A673 (cell line): ENCODE measurements around the gene LAMA3. TPM values are rescaled to one million over a fixed set of nuclear protein-coding genes. Genes with fewer than 3 reads are reported as not detected.

Experiments
- BruUV-seq: library from RNA; stranded (reverse); fragments of 400-500 nt; replicated peaks from 2 replicates; lab custom pipeline; 2021; lab: Mats Ljungman, UMichigan
- CTCF ChIA-PET: fragments of 300-600 bp; sonication (Branson Sonifier 250); formaldehyde crosslinking; loops from one replicate; lab custom pipeline; 2022; ENCODE audit warnings: antibody characterized with exemption; lab: Charles Lee
- POLR2A ChIA-PET: fragments of 300-600 bp; sonication (Branson Sonifier 250); formaldehyde crosslinking; loops from one replicate; lab custom pipeline; 2022; ENCODE audit warnings: antibody characterized with exemption; ENCODE audit not compliant: low non-redundant PET; lab: Charles Lee
- DNase-seq: peaks from one replicate; pipeline ENCODE4 v3.0.0-alpha.2; 2015; ENCODE audit warnings: low spot score
- H3K27ac ChIP-seq: fragments of 200-600 bp; sonication (generic); 2 replicates; pipeline ENCODE4 v1.5.1; 2016; ENCODE audit warnings: mixed run types, low read depth, mild to moderate bottlenecking, mixed read lengths, antibody characterized with exemption, low read length; ENCODE audit not compliant: poor library complexity, severe bottlenecking
- H3K27me3 ChIP-seq: fragments of 200-600 bp; sonication (generic); replicated peaks from 2 replicates; pipeline ENCODE4 v1.6.1; 2017; ENCODE audit warnings: mixed run types, low read depth, mild to moderate bottlenecking, mixed read lengths, antibody characterized with exemption, low read length; ENCODE audit not compliant: insufficient read depth, poor library complexity
- H3K36me3 ChIP-seq: fragments of 200-600 bp; sonication (generic); 2 replicates; pipeline ENCODE4 v1.6.1; 2016; ENCODE audit warnings: mixed run types, mild to moderate bottlenecking, mixed read lengths, antibody characterized with exemption, low read length; ENCODE audit not compliant: insufficient read depth, poor library complexity, severe bottlenecking
- H3K4me1 ChIP-seq: fragments of 200-600 bp; sonication (generic); 2 replicates; pipeline ENCODE4 v1.6.1; 2017; ENCODE audit warnings: mixed run types, mild to moderate bottlenecking, mixed read lengths, antibody characterized with exemption, low read length; ENCODE audit not compliant: insufficient read depth, poor library complexity, severe bottlenecking
- H3K4me3 ChIP-seq: fragments of 200-600 bp; sonication (generic); 2 replicates; pipeline ENCODE4 v1.5.1; 2016; ENCODE audit warnings: low read depth, mixed run types, mild to moderate bottlenecking, mixed read lengths, low read length; ENCODE audit not compliant: poor library complexity, severe bottlenecking
- H3K9me3 ChIP-seq: fragments of 200-600 bp; sonication (generic); 2 replicates; pipeline ENCODE4 v1.6.1; 2016; ENCODE audit warnings: mixed run types, low read depth, mild to moderate bottlenecking, mixed read lengths, antibody characterized with exemption, low read length; ENCODE audit not compliant: poor library complexity, severe bottlenecking
- EZH2 ChIP-seq: fragments of 200-600 bp; sonication (generic); IDR thresholded peaks from 2 replicates; pipeline ENCODE4 v1.6.1; 2017; ENCODE audit warnings: borderline replicate concordance, low read depth, mild to moderate bottlenecking, mixed read lengths, antibody characterized with exemption, low read length; ENCODE audit not compliant: poor library complexity, severe bottlenecking
- intact Hi-C: fragments of 100-400 bp; cut with micrococcal nuclease; formaldehyde crosslinking; loops from one replicate; pipeline ENCODE4 v1.10.0; 2022; ENCODE audit not compliant: unreplicated experiment
- total RNA-seq: library from RNA; stranded (reverse); gene quantifications from 2 replicates; pipeline ENCODE4 v1.2.3, GENCODE V29; 2021
- TF ChIP-seq, protein P1 (sequence below): fragments of 300-800, 200-600 bp; sonication (generic); conservative IDR thresholded peaks from 2 replicates; pipeline ENCODE4 v1.5.1; 2017; ENCODE audit warnings: low read depth, mild to moderate bottlenecking, antibody characterized with exemption, low read length, moderate library complexity, mixed read lengths

Gene LAMA3
- total RNA-seq, 1 experiment from 2014 or later = 2.7 TPM

DNA sequence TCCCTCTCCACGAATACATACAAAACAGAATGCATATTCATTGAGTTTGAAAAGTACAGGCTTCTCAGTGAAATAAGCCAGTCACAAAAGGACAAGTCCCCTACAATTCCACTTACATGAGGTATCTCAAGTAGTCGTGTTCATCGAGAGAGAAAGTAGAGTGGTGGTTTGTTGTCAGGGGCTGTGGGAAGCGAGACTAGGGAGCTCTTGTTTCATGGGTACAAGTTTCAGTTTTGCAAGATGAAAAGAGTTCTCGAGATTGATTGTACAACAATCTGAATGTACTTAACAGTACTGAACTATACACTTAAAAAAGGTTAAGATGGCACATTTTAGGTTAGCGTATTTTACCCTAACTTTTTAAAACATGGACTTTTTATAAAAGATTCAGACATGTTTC lies 253.9 kb downstream of the LAMA3 start:
- ChIA-PET CTCF (no interaction called here), POLR2A (no interaction called here)
- TF ChIP-seq, protein P1, sequence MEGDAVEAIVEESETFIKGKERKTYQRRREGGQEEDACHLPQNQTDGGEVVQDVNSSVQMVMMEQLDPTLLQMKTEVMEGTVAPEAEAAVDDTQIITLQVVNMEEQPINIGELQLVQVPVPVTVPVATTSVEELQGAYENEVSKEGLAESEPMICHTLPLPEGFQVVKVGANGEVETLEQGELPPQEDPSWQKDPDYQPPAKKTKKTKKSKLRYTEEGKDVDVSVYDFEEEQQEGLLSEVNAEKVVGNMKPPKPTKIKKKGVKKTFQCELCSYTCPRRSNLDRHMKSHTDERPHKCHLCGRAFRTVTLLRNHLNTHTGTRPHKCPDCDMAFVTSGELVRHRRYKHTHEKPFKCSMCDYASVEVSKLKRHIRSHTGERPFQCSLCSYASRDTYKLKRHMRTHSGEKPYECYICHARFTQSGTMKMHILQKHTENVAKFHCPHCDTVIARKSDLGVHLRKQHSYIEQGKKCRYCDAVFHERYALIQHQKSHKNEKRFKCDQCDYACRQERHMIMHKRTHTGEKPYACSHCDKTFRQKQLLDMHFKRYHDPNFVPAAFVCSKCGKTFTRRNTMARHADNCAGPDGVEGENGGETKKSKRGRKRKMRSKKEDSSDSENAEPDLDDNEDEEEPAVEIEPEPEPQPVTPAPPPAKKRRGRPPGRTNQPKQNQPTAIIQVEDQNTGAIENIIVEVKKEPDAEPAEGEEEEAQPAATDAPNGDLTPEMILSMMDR = no peak
- TF ChIP-seq EZH2 = no peak
- H3K27ac ChIP-seq = no peak overlapping the region
- BruUV-seq = no TSS peak
- H3K36me3 ChIP-seq = no peaks in the 10 kb centered on the region
- H3K4me1 ChIP-seq = no peaks in the 10 kb centered on the region
- no peak overlapping the region for H3K4me3 ChIP-seq
- intact Hi-C loops = no loop called here
- no peaks in the 10 kb centered on the region for H3K9me3 ChIP-seq
- DNase-seq = no peak
- no peaks in the 10 kb centered on the region for H3K27me3 ChIP-seq

DNA sequence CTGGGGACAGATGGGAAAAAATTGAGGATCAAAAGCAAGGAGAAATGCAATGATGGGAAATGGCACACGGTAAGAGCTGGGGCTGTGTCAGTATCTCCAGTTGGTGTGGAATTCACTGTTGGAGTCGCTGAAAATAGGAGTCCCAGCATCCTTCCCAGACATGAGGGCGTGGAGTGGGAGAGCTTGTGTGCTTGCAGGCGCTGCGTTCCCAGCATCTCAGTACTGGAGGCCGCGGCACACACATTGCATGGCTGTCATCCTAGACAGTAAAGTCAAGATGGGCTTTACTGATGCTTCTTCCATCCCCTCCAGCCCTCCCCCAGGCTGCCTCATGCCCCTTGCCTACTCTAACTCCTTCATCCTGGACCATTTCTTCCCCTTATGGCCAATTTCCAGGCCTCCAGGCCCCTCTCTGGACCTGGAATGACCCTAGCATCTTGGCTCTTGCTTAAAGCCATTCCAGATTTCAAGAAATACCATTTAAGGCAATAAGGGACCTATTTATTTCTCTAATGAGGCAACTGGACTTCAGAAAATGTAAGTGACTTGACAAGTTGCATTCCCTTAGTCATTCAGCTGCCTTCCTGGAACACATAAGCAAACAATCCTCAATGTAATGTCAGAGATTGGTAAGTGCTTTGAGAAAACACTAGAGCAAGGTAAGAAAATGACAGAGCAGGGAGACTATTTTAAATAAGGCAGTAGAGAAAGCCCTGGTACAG lies 254.8 kb downstream of the LAMA3 start:
- Histone ChIP-seq H3K36me3 (no peaks in the 10 kb centered on the region), H3K9me3 (no peaks in the 10 kb centered on the region), H3K27ac (no peak overlapping the region), H3K27me3 (no peaks in the 10 kb centered on the region), H3K4me3 (no peak overlapping the region), H3K4me1 (no peaks in the 10 kb centered on the region)
- ChIA-PET POLR2A (no interaction called here), CTCF (no interaction called here)
- TF ChIP-seq, protein P1 = no peak
- TF ChIP-seq EZH2 = no peak
- intact Hi-C loops = no loop called here
- no TSS peak for BruUV-seq
- DNase-seq = no peak

DNA sequence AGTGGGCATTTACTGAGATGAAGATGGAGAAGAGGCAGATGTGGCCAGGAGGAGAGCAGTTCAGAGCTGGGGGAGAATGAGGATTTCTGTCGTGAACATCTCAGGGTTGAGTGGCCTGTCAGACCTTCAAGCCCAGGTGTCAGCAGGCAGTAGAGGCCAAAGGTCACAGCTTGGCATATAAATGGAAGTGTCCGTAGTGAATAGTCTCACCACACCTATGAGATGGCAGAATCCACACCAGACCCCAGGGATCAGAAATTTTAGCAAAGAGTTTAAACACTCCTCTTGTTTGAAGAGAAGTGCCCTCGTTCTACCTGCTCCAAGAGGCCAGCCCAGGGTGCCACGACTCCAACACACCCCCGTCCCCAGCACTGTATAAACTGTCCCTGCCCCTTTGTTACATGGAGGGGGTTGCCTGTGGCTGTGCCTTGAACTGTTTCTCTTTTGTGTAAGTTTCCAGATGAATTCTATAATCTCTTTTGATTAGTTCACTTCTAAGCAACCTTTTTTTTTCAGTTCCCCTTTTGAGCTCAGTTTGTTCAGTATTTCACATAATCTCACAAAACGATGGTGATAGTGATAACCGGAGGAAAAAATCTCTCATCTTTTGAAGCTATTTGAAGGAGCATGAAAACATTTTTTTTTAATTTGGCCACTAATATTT lies 256.3 kb downstream of the LAMA3 start:
- Histone ChIP-seq H3K27me3 (no peaks in the 10 kb centered on the region), H3K9me3 (no peaks in the 10 kb centered on the region), H3K4me1 (no peaks in the 10 kb centered on the region), H3K4me3 (no peak overlapping the region), H3K36me3 (no peaks in the 10 kb centered on the region), H3K27ac (no peak overlapping the region)
- no TSS peak for BruUV-seq
- TF ChIP-seq, protein P1 = no peak
- TF ChIP-seq EZH2 = no peak
- intact Hi-C loops = no loop called here
- POLR2A ChIA-PET = no interaction called here
- DNase-seq = no peak
- CTCF ChIA-PET = no interaction called here
